Heart right ventricle (tissue), 16 donors: ENCODE data around the gene PDZRN4. TPM values are rescaled to one million over a fixed set of nuclear protein-coding genes. Genes with fewer than 3 reads are reported as not detected.

Experiments
- ATAC-seq, 8 donors: fragments of 200-7000 bp; cut with Tn5 transposase; one replicate each; pipeline ENCODE4 v1.9.1; 2020; ENCODE audit warnings: mild to moderate bottlenecking in 8 of 8, moderate library complexity in 8 of 8, moderate number of reproducible peaks in 1 of 8
- DNase-seq, 2 donors: peaks; one replicate each; pipeline ENCODE4 v3.0.0-alpha.2; 2020
- H3K27ac ChIP-seq, 10 donors: fragments of 200-600 bp; sonication (generic) in 2 of 10; one replicate each; pipeline versions ENCODE4 v1.5.0 to v1.8.0; 2020 to 2022; ENCODE audit warnings: mild to moderate bottlenecking in 3 of 10
- H3K27me3 ChIP-seq, 7 donors: fragments of 200-600 bp; one replicate each; pipeline ENCODE4 v1.8.0; 2021 to 2022; ENCODE audit warnings: mild to moderate bottlenecking in 2 of 7
- H3K36me3 ChIP-seq, 9 donors: fragments of 200-600 bp; sonication (generic) in 1 of 9; one replicate each; pipeline versions ENCODE4 v1.5.0 to v1.8.0; 2020 to 2022; ENCODE audit warnings: mild to moderate bottlenecking in 2 of 9
- H3K4me1 ChIP-seq, 9 donors: fragments of 200-600 bp; sonication (generic) in 1 of 9; one replicate each; pipeline versions ENCODE4 v1.5.0 to v1.8.0; 2020 to 2022; ENCODE audit warnings: mild to moderate bottlenecking in 4 of 9
- H3K4me3 ChIP-seq, 10 donors: fragments of 200-600 bp; sonication (generic) in 2 of 10; one replicate each; pipeline versions ENCODE4 v1.5.0 to v1.8.0; 2020 to 2022; ENCODE audit warnings: mild to moderate bottlenecking in 7 of 10, moderate library complexity in 2 of 10
- H3K9me3 ChIP-seq, 11 donors: fragments of 200-600 bp in 10 of 11; sonication (generic) in 2 of 11; one replicate each; pipeline versions ENCODE4 v1.5.0 to v1.8.0; 2013 to 2022; ENCODE audit warnings: mild to moderate bottlenecking in 2 of 11, control low read depth in 1 of 11, moderate library complexity in 1 of 11
- CTCF ChIP-seq, 9 donors: fragments of 200-600 bp; sonication (generic) in 2 of 9; IDR thresholded peaks; one replicate each; pipeline versions ENCODE4 v1.5.0 to v1.8.0; 2021 to 2022; ENCODE audit warnings: antibody characterized with exemption in 9 of 9, mild to moderate bottlenecking in 5 of 9, moderate library complexity in 1 of 9
- WGBS, 2 donors: extraction: QIAGEN DNeasy Blood & Tissue Kit; methylation state at CpG; one replicate each; pipeline ENCODE4 v1.1.7; 2013; ENCODE audit warnings: inconsistent platforms in 1 of 2; 5-methylcytosine and 5-hydroxymethylcytosine counted together
- intact Hi-C, 10 donors: fragments of 100-400 bp; cut with DNase I; formaldehyde crosslinking; loops; one replicate each; pipeline versions ENCODE4 v1.11.1 to v1.14.2; 2022
- polyA plus RNA-seq, 2 donors: library from polyadenylated mRNA; stranded (reverse); fragments of 200-250 nt; gene quantifications; one replicate each; pipeline ENCODE4 v1.2.3, GENCODE V29; 2013
- total RNA-seq, 10 donors: library from RNA; stranded (reverse); fragmentation: NEBNext Ultra II Directional in 3 of 10; extraction: Animal tissue kit (Norgen Biotek cat#: 25700) in 3 of 10; gene quantifications; one replicate each; pipeline versions ENCODE4 v1.2.1 to v1.2.4, GENCODE V29; 2021 to 2023
- donor health status: Arrhythmogenic right ventricular cardiomyopathy.
- donor health status: ischemic (EF 13 %, LVEDD 7.1; RV severe dilation, severe dysfunction).
- donor health status: healthy with polysubstance abuse.
- donor health status: DM: no; HTN: yes; CAD: no.
- donor health status: DM: no; HTN: no; CAD: no.
- donor health status: ischemic (EF 25% LVEDD 6.9; RV normal size, moderate dysfunction).
- donor health status: ischemic (EF 25% LVEDD 5.7; RV mildly dilated, moderate dysfunction).
- donor health status: healthy.
- donor health status: DM: yes; HTN: yes; CAD: no.
- donor health status: Ischemic cardiomyopathy.
- donor health status: ischemic (EF 35%, LVEDD 5.7; RV mildly dilated, moderate dysfunction).
- donor health status: nonischemic (EF 11% LVEDD 7.7; RV severe dilation, severe dysfunction).
- donor health status: DM: yes; HTN: yes; CAD: no.
- donor health status: PGD.
- donor health status: ischemic (EF 29% LVEDD 5.4; RV normal size, mild dysfunction).
- donor health status: nonischemic (EF 23%, LVEDD 6.1; RV moderate dilation, normal function).

PDZRN4 gene
- total and polyA plus RNA-seq, 12 donors: 0.04 to 0.28 (median 0.15) TPM; not detected in 5

GRCh38 chr12:41407232-41407799, 219.2 kb downstream of the PDZRN4 start:
- Histone ChIP-seq H3K9me3 (peaks cover 0 to 21% (median 0%) of the 10 kb centered on the region in 11 donors), H3K4me3 (no peak overlapping the region), H3K4me1 (no peaks in the 10 kb centered on the region), H3K36me3 (no peaks in the 10 kb centered on the region), H3K27me3 (no peaks in the 10 kb centered on the region), H3K27ac (no peak overlapping the region)
- 78 to 79% methylated on average over 3 of the region's 3 CpGs for WGBS, 2 donors
- ATAC-seq (no peak), DNase-seq (no peak)
- TF ChIP-seq CTCF (IDR thresholded peaks at IDR 0.05): no peak
- intact Hi-C loops: no loop called here

GRCh38 chr12:41409628-41410027, 221.5 kb downstream of the PDZRN4 start:
- intact Hi-C loops: no loop called here
- no peak overlapping the region for H3K4me3 ChIP-seq
- no peak for ATAC-seq
- no peak for TF ChIP-seq CTCF (IDR thresholded peaks at IDR 0.05)
- no peak overlapping the region for H3K27ac ChIP-seq
- H3K27me3 ChIP-seq: no peaks in the 10 kb centered on the region
- H3K36me3 ChIP-seq: no peaks in the 10 kb centered on the region
- H3K4me1 ChIP-seq: no peaks in the 10 kb centered on the region
- WGBS, 2 donors: 71 to 75% methylated on average over 2 of the region's 2 CpGs
- DNase-seq: no peak
- H3K9me3 ChIP-seq: peaks cover 0 to 24% (median 2%) of the 10 kb centered on the region in 11 donors

- peaks cover 0 to 7% (median 0%) of the 10 kb centered on the region in 11 donors for H3K9me3 ChIP-seq
- TF ChIP-seq CTCF (IDR thresholded peaks at IDR 0.05): no peak
- intact Hi-C loops: no loop called here
- ATAC-seq (no peak), DNase-seq (no peak)
- H3K27me3 ChIP-seq: no peaks in the 10 kb centered on the region
- no peak overlapping the region for H3K4me3 ChIP-seq
- H3K27ac ChIP-seq: no peak overlapping the region
- 29 to 45% methylated on average over 3 of the region's 3 CpGs for WGBS, 2 donors
- no peaks in the 10 kb centered on the region for H3K36me3 ChIP-seq
- H3K4me1 ChIP-seq: no peaks in the 10 kb centered on the region
Measured at GRCh38 chr12:41418586-41418985, 230.5 kb downstream of the PDZRN4 start.

- Histone ChIP-seq H3K4me1 (no peaks in the 10 kb centered on the region), H3K27me3 (no peaks in the 10 kb centered on the region), H3K27ac (no peak overlapping the region), H3K36me3 (no peaks in the 10 kb centered on the region), H3K4me3 (no peak overlapping the region), H3K9me3 (no peaks in the 10 kb centered on the region)
- DNase-seq (no peak), ATAC-seq (no peak)
- WGBS, 2 donors: 92 to 94% methylated on average over 4 of the region's 4 CpGs
- TF ChIP-seq CTCF (IDR thresholded peaks at IDR 0.05): no peak
- intact Hi-C loops: no loop called here
Measured at GRCh38 chr12:41419131-41419893, 231.2 kb downstream of the PDZRN4 start.
